Measurements from ENCODE around the gene ARHGAP31. TPM values are rescaled to one million over a fixed set of nuclear protein-coding genes. Genes with fewer than 3 reads are reported as not detected.
A peak's percentile ranks its signal among the peaks of the same experiment; 100 is the strongest.

ARHGAP31 gene
- total RNA-seq, 5 donors from 2014 or later (not counting 1 experiment from before 2014, with no cell fraction given), result 2.7 to 5.1 (median 3.4) TPM

- Histone ChIP-seq H3K4me3 (ENCODE audit: control insufficient read depth in 1 of 2, extremely low read depth in 1 of 2, low read length in 1 of 2) (no peak overlapping the region), H3K36me3 (ENCODE audit: control insufficient read depth in 2 of 2, extremely low read depth in 1 of 2, insufficient read depth in 1 of 2, low read length in 1 of 2) (no peaks in the 10 kb centered on the region), H3K9me3 (no peaks in the 10 kb centered on the region), H3K4me1 (ENCODE audit: control insufficient read depth in 1 of 2, extremely low read depth in 1 of 2, insufficient read depth in 2 of 2, low read length in 2 of 2) (peaks cover 6 to 30% of the 10 kb centered on the region in 2 experiments), H3K27me3 (replicated peaks in 1 of 2; ENCODE audit: control insufficient read depth in 2 of 2, extremely low read depth in 1 of 2, insufficient read depth in 2 of 2, low read length in 1 of 2) (no peaks in the 10 kb centered on the region), H3K27ac (ENCODE audit: low read length) (no peak overlapping the region)
- Mint-ChIP-seq H3K27ac (peak overlapping the region in 1 of 2 donors; percentile 23), H3K4me1 (peaks cover 45 to 56% (median 49%) of the 10 kb centered on the region in 3 donors), H3K9me3 (no peaks in the 10 kb centered on the region), H3K36me3 (peaks cover 19% of the 10 kb centered on the region), H3K27me3 (no peaks in the 10 kb centered on the region), H3K4me3 (no peak overlapping the region)
- ATAC-seq (replicated peaks in 1 of 4) (no peak), DNase-seq (no peak)
- no CpG with 5 or more reads among the region's 11 CpGs for WGBS (ENCODE audit: insufficient coverage)
- ChIA-PET CTCF (interaction anchor here (0.7 to 2.6 kb wide), 2 partner anchors 55 to 200 kb away, joined by 3 to 7 read pairs; partner anchors contain the start of gene TIMMDC1 (in 1 of the 2)), POLR2A (interaction anchor here in 1 of 2 donors (1.9 kb wide), 1 partner anchor 57 kb away, joined by 6 read pairs; the partner anchor contains the start of gene B4GALT4)
Observed at GRCh38 chr3:119298565-119298941, 4.4 kb downstream of the ARHGAP31 start.

DNA sequence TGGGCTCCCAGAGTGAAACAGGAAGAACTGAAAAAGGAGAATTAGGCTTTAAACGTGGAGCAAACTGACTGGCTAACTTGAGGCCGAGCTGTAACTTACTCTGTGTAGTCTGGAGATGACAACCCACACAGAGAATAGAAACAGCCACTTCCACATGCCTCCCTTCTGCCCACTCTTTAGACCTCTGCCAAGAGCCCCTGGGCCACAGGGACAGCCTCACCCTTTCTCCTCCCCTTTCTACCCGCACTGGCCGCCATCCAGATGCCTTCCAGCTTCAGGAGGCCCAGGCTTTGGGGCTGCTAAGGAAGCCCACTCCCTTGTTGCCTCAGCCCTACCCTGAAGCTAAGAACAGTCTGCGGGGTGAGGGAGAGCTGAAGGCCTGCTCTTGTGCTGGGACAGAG, 6.8 kb downstream of the ARHGAP31 start:
- H3K4me1 ChIP-seq (ENCODE audit: control insufficient read depth in 1 of 2, extremely low read depth in 1 of 2, insufficient read depth in 2 of 2, low read length in 2 of 2), result peaks cover 6 to 18% of the 10 kb centered on the region in 2 experiments
- POLR2A ChIA-PET, result interaction anchor here in 1 of 2 donors (0.6 to 0.9 kb wide), 2 partner anchors 16 to 141 kb away, joined by 3 read pairs; no protein-coding TSS in a partner anchor
- Mint-ChIP-seq H3K4me3 (no peak overlapping the region), H3K27me3 (no peaks in the 10 kb centered on the region), H3K9me3 (no peaks in the 10 kb centered on the region), H3K4me1 (peaks cover 36 to 45% (median 40%) of the 10 kb centered on the region in 3 donors), H3K27ac (no peak overlapping the region), H3K36me3 (peaks cover 31% of the 10 kb centered on the region)
- no peaks in the 10 kb centered on the region for H3K36me3 ChIP-seq (ENCODE audit: control insufficient read depth in 2 of 2, extremely low read depth in 1 of 2, insufficient read depth in 1 of 2, low read length in 1 of 2)
- DNase-seq, result no peak
- WGBS (ENCODE audit: insufficient coverage), result 83% methylated on average over 3 of the region's 5 CpGs
- no peaks in the 10 kb centered on the region for H3K9me3 ChIP-seq
- no peak overlapping the region for H3K27ac ChIP-seq (ENCODE audit: low read length)
- no peak overlapping the region for H3K4me3 ChIP-seq (ENCODE audit: control insufficient read depth in 1 of 2, extremely low read depth in 1 of 2, low read length in 1 of 2)
- H3K27me3 ChIP-seq (replicated peaks in 1 of 2; ENCODE audit: control insufficient read depth in 2 of 2, extremely low read depth in 1 of 2, insufficient read depth in 2 of 2, low read length in 1 of 2), result no peaks in the 10 kb centered on the region
- no peak for ATAC-seq (replicated peaks in 1 of 4)
- CTCF ChIA-PET, result interaction anchor here (0.5 to 1.0 kb wide), 3 partner anchors 22 to 203 kb away, joined by 3 read pairs; no protein-coding TSS in a partner anchor

DNA sequence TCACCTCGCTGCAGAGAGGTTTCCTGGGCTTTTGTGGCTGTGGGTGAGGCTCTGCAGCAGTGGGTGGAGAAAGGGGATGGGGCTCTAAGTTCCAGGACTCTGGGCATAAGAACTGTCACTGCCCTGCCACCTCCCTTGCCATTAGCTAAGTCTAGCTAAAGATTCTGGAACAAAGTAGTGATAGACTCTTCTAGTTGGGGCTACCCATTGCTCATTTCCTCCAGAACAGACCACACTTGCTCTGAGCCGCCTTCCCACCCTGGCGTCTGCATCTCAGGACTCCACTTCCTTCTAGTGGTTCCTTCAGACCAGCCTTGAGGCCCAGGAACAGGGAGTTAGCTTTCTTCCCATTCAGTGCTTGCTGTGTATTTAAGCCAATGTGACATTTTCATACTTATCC, 7.5 kb downstream of the ARHGAP31 start:
- no peak overlapping the region for H3K4me3 ChIP-seq (ENCODE audit: control insufficient read depth in 1 of 2, extremely low read depth in 1 of 2, low read length in 1 of 2)
- CTCF ChIA-PET, result interaction anchor here (0.5 to 1.0 kb wide), 2 partner anchors 21 to 204 kb away, joined by 3 read pairs; no protein-coding TSS in a partner anchor
- POLR2A ChIA-PET, result interaction anchor here in 1 of 2 donors (1.1 kb wide), 1 partner anchor 214 kb away, joined by 4 read pairs; no protein-coding TSS in a partner anchor
- DNase-seq (no peak), ATAC-seq (replicated peaks in 1 of 4) (peak in 1 of 4 experiments; percentile 24)
- 81% methylated on average over 2 of the region's 3 CpGs for WGBS (ENCODE audit: insufficient coverage)
- H3K27ac ChIP-seq (ENCODE audit: low read length), result no peak overlapping the region
- Mint-ChIP-seq H3K27me3 (no peaks in the 10 kb centered on the region), H3K36me3 (peaks cover 33% of the 10 kb centered on the region), H3K9me3 (no peaks in the 10 kb centered on the region), H3K4me1 (peaks cover 30 to 38% (median 33%) of the 10 kb centered on the region in 3 donors), H3K27ac (no peak overlapping the region), H3K4me3 (no peak overlapping the region)
- peaks cover 4 to 14% of the 10 kb centered on the region in 2 experiments for H3K4me1 ChIP-seq (ENCODE audit: control insufficient read depth in 1 of 2, extremely low read depth in 1 of 2, insufficient read depth in 2 of 2, low read length in 2 of 2)
- H3K36me3 ChIP-seq (ENCODE audit: control insufficient read depth in 2 of 2, extremely low read depth in 1 of 2, insufficient read depth in 1 of 2, low read length in 1 of 2), result no peaks in the 10 kb centered on the region
- no peaks in the 10 kb centered on the region for H3K9me3 ChIP-seq
- H3K27me3 ChIP-seq (replicated peaks in 1 of 2; ENCODE audit: control insufficient read depth in 2 of 2, extremely low read depth in 1 of 2, insufficient read depth in 2 of 2, low read length in 1 of 2), result no peaks in the 10 kb centered on the region

- ChIA-PET POLR2A (interaction anchor here in 1 of 2 donors (0.5 kb wide), 1 partner anchor 10 kb away, joined by 4 read pairs; no protein-coding TSS in a partner anchor), CTCF (interaction anchor here in 1 of 2 donors (0.6 to 1.1 kb wide), 2 partner anchors 16 to 19 kb away, joined by 3 to 4 read pairs; no protein-coding TSS in a partner anchor)
- Mint-ChIP-seq H3K27me3 (no peaks in the 10 kb centered on the region), H3K27ac (no peak overlapping the region), H3K36me3 (peaks cover 34% of the 10 kb centered on the region), H3K4me1 (peaks cover 18 to 25% (median 22%) of the 10 kb centered on the region in 3 donors), H3K4me3 (no peak overlapping the region), H3K9me3 (no peaks in the 10 kb centered on the region)
- WGBS (ENCODE audit: insufficient coverage), result 68% methylated on average over 5 of the region's 7 CpGs
- Histone ChIP-seq H3K36me3 (ENCODE audit: control insufficient read depth in 2 of 2, extremely low read depth in 1 of 2, insufficient read depth in 1 of 2, low read length in 1 of 2) (no peaks in the 10 kb centered on the region), H3K4me3 (ENCODE audit: control insufficient read depth in 1 of 2, extremely low read depth in 1 of 2, low read length in 1 of 2) (no peak overlapping the region), H3K4me1 (ENCODE audit: control insufficient read depth in 1 of 2, extremely low read depth in 1 of 2, insufficient read depth in 2 of 2, low read length in 2 of 2) (peaks cover 2 to 4% of the 10 kb centered on the region in 2 experiments), H3K9me3 (no peaks in the 10 kb centered on the region), H3K27ac (ENCODE audit: low read length) (no peak overlapping the region), H3K27me3 (replicated peaks in 1 of 2; ENCODE audit: control insufficient read depth in 2 of 2, extremely low read depth in 1 of 2, insufficient read depth in 2 of 2, low read length in 1 of 2) (no peaks in the 10 kb centered on the region)
- DNase-seq, result no peak
- ATAC-seq (replicated peaks in 1 of 4), result no peak
Observed at GRCh38 chr3:119302697-119303551, 8.7 kb downstream of the ARHGAP31 start.

- Histone ChIP-seq H3K36me3 (ENCODE audit: control insufficient read depth in 2 of 2, extremely low read depth in 1 of 2, insufficient read depth in 1 of 2, low read length in 1 of 2) (peaks cover 0 to 4% of the 10 kb centered on the region in 2 donors), H3K4me3 (ENCODE audit: control insufficient read depth in 1 of 2, extremely low read depth in 1 of 2, low read length in 1 of 2) (no peak overlapping the region), H3K4me1 (ENCODE audit: control insufficient read depth in 1 of 2, extremely low read depth in 1 of 2, insufficient read depth in 2 of 2, low read length in 2 of 2) (no peaks in the 10 kb centered on the region), H3K9me3 (no peaks in the 10 kb centered on the region), H3K27ac (ENCODE audit: low read length) (no peak overlapping the region), H3K27me3 (replicated peaks in 1 of 2; ENCODE audit: control insufficient read depth in 2 of 2, extremely low read depth in 1 of 2, insufficient read depth in 2 of 2, low read length in 1 of 2) (no peaks in the 10 kb centered on the region)
- WGBS (ENCODE audit: insufficient coverage), result 80% methylated on average over 1 of the region's 1 CpG
- CTCF ChIA-PET, result no interaction called here
- H3K4me3 Mint-ChIP-seq, result no peak overlapping the region
- ATAC-seq (replicated peaks in 1 of 4), result no peak
- H3K27ac Mint-ChIP-seq, result no peak overlapping the region
- POLR2A ChIA-PET, result no interaction called here
- no peak for DNase-seq
- no peaks in the 10 kb centered on the region for H3K9me3 Mint-ChIP-seq
- peaks cover 12 to 18% (median 13%) of the 10 kb centered on the region in 3 donors for H3K4me1 Mint-ChIP-seq
- H3K27me3 Mint-ChIP-seq, result no peaks in the 10 kb centered on the region
- peaks cover 30% of the 10 kb centered on the region for H3K36me3 Mint-ChIP-seq
Observed at GRCh38 chr3:119304201-119304713, 10.1 kb downstream of the ARHGAP31 start.

DNA sequence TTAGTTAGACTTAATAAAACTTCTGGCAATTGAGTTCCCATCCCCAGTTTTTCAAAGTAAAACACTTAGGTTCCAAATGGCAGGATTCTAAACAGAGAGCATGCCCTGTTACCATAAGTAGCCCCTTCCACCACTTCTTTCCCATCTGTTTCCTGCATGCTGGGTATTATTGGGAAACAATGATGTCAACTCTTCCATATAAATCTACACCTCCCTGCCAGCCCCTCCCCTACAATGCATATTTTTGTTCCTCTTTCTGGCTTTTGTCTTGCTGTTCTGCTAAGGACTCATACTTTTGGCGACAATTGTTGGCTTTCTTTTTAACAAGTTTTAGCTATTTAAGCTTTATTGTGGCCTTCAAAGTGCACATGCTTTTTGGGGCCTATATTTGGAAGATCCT, 11.1 kb downstream of the ARHGAP31 start:
- Histone ChIP-seq H3K27ac (ENCODE audit: low read length) (no peak overlapping the region), H3K9me3 (no peaks in the 10 kb centered on the region), H3K27me3 (replicated peaks in 1 of 2; ENCODE audit: control insufficient read depth in 2 of 2, extremely low read depth in 1 of 2, insufficient read depth in 2 of 2, low read length in 1 of 2) (no peaks in the 10 kb centered on the region), H3K36me3 (ENCODE audit: control insufficient read depth in 2 of 2, extremely low read depth in 1 of 2, insufficient read depth in 1 of 2, low read length in 1 of 2) (peaks cover 0 to 4% of the 10 kb centered on the region in 2 donors), H3K4me3 (ENCODE audit: control insufficient read depth in 1 of 2, extremely low read depth in 1 of 2, low read length in 1 of 2) (no peak overlapping the region), H3K4me1 (ENCODE audit: control insufficient read depth in 1 of 2, extremely low read depth in 1 of 2, insufficient read depth in 2 of 2, low read length in 2 of 2) (no peaks in the 10 kb centered on the region)
- peaks cover 12 to 18% (median 13%) of the 10 kb centered on the region in 3 donors for H3K4me1 Mint-ChIP-seq
- ATAC-seq (replicated peaks in 1 of 4) (no peak), DNase-seq (no peak)
- H3K27me3 Mint-ChIP-seq, result no peaks in the 10 kb centered on the region
- CTCF ChIA-PET, result interaction anchor here in 1 of 2 donors (1.0 kb wide), 1 partner anchor 64 kb away, joined by 3 read pairs; no protein-coding TSS in a partner anchor
- H3K9me3 Mint-ChIP-seq, result no peaks in the 10 kb centered on the region
- no peak overlapping the region for H3K4me3 Mint-ChIP-seq
- no CpG with 5 or more reads among the region's 1 CpG for WGBS (ENCODE audit: insufficient coverage)
- POLR2A ChIA-PET, result no interaction called here
- no peak overlapping the region for H3K27ac Mint-ChIP-seq
- H3K36me3 Mint-ChIP-seq, result peaks cover 31% of the 10 kb centered on the region

Measured in T-cell (primary cell).